Osteocyte (in vitro differentiated cells): Measurements from ENCODE around the gene DOK5. TPM values are rescaled to one million over a fixed set of nuclear protein-coding genes. Genes with fewer than 3 reads are reported as not detected.

Source experiments
- DNase-seq: peaks from one replicate; pipeline ENCODE4 v3.0.0; 2021; ENCODE audit warnings: mixed read lengths; ENCODE audit not compliant: unreplicated experiment; ENCODE audit errors: extremely low spot score
- H3K27ac Mint-ChIP-seq: one replicate; pipeline ENCODE4 v1.8.0; 2021; ENCODE audit warnings: mild to moderate bottlenecking, mixed read lengths; ENCODE audit not compliant: unreplicated experiment
- H3K27me3 Mint-ChIP-seq: one replicate; pipeline ENCODE4 v1.8.0; 2021; ENCODE audit warnings: mixed read lengths; ENCODE audit not compliant: unreplicated experiment
- H3K36me3 Mint-ChIP-seq: one replicate; pipeline ENCODE4 v1.8.0; 2021; ENCODE audit warnings: mixed read lengths; ENCODE audit not compliant: unreplicated experiment
- H3K4me1 Mint-ChIP-seq: one replicate; pipeline ENCODE4 v1.8.0; 2021; ENCODE audit warnings: mixed read lengths; ENCODE audit not compliant: unreplicated experiment
- H3K4me3 Mint-ChIP-seq: one replicate; pipeline ENCODE4 v1.8.0; 2021; ENCODE audit warnings: mild to moderate bottlenecking, moderate library complexity, mixed read lengths; ENCODE audit not compliant: unreplicated experiment
- H3K9me3 Mint-ChIP-seq: one replicate; pipeline ENCODE4 v1.8.0; 2021; ENCODE audit warnings: mixed read lengths; ENCODE audit not compliant: unreplicated experiment
- total RNA-seq: library from RNA; stranded (reverse); gene quantifications from 2 replicates; pipeline ENCODE4 v1.2.1, GENCODE V29; 2021
- TF ChIP-seq, protein P1 (sequence below): fragments of 200-600 bp; sonication (generic); IDR thresholded peaks from 2 replicates; pipeline ENCODE4 v1.5.0; 2021; ENCODE audit warnings: antibody characterized with exemption, mild to moderate bottlenecking, moderate library complexity

Gene DOK5
- total RNA-seq, 1 donor from 2014 or later, result 7.4 TPM

DNA sequence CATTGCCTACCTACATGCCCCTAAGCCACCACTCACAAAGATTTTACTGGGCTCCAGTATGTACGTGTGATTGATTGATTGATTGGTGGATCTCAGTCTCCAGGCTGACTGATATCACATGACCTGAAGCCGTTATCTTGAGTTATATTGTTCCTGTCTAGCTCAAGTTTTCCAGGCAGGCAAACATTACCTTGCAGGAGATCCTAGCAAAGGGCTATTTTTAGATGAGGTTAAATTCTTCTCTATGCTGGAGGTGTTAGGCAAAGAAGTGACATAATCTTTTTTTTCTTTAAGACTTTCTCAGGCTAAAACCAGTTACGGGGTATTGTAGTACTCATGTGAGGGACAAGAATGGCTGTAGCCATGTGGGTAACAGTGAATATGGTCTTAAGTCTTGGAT is 125.2 kb downstream of the DOK5 start:
- H3K36me3 Mint-ChIP-seq, result no peaks in the 10 kb centered on the region
- no peaks in the 10 kb centered on the region for H3K27me3 Mint-ChIP-seq
- DNase-seq, result no peak
- TF ChIP-seq, protein P1, sequence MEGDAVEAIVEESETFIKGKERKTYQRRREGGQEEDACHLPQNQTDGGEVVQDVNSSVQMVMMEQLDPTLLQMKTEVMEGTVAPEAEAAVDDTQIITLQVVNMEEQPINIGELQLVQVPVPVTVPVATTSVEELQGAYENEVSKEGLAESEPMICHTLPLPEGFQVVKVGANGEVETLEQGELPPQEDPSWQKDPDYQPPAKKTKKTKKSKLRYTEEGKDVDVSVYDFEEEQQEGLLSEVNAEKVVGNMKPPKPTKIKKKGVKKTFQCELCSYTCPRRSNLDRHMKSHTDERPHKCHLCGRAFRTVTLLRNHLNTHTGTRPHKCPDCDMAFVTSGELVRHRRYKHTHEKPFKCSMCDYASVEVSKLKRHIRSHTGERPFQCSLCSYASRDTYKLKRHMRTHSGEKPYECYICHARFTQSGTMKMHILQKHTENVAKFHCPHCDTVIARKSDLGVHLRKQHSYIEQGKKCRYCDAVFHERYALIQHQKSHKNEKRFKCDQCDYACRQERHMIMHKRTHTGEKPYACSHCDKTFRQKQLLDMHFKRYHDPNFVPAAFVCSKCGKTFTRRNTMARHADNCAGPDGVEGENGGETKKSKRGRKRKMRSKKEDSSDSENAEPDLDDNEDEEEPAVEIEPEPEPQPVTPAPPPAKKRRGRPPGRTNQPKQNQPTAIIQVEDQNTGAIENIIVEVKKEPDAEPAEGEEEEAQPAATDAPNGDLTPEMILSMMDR, result no peak
- no peak overlapping the region for H3K27ac Mint-ChIP-seq
- H3K9me3 Mint-ChIP-seq, result peaks cover 8% of the 10 kb centered on the region
- no peak overlapping the region for H3K4me3 Mint-ChIP-seq
- H3K4me1 Mint-ChIP-seq, result no peaks in the 10 kb centered on the region

DNA sequence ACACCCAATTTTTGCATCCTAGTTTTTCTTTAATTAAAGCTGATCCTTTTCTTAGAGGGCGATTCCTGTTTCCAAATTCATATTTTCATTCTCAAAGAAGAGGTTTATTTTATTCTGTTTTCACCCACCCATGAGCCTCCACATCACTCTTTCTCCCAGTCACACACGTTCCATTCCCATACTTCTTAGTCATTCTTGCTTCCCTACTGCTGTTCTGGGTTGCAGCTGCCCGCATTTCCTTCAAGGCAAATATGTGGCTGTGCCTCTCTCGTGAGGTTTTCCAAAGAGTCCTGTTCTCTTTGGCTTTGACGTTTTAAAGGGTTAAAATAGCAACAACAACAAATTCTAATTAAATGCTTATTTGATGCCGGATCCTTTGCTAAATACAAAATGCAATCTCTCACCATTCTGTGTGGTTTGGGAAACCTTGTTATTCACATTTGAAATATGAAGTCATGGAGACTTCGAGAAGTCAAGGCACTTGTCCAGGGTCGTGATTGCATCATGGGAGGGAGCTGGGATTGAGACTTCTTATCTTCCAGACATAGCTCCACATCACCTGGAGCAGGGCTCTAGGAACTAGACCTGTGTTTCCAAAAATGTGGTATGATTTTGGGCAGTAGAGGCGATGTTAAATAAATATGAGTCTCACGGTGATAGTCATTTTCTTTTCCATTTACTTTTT is 126.6 kb downstream of the DOK5 start:
- no peaks in the 10 kb centered on the region for H3K36me3 Mint-ChIP-seq
- peaks cover 8% of the 10 kb centered on the region for H3K9me3 Mint-ChIP-seq
- TF ChIP-seq, protein P1, result no peak
- H3K27ac Mint-ChIP-seq, result no peak overlapping the region
- no peak for DNase-seq
- H3K4me3 Mint-ChIP-seq, result no peak overlapping the region
- no peaks in the 10 kb centered on the region for H3K4me1 Mint-ChIP-seq
- no peaks in the 10 kb centered on the region for H3K27me3 Mint-ChIP-seq

DNA sequence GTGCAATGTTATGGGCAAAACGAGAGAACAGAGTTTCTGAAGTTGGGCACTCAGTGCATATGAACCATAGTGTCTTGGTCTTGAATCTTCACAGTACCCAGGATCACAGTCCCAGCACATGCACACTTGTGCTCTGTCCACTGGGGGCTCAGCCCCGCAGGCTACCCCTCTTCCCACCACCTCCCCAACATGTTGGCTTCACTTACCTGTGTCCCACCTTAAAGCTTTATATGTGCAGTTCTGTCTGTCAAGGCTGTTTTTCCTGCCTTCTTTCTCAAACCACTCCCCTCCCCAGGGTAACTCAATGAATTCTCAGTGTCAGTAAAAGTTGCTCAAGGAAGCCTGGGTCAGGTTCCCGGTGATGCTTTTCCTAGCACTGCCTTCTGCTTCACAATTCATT is 129.9 kb downstream of the DOK5 start:
- no peak for DNase-seq
- Mint-ChIP-seq H3K27me3 (no peaks in the 10 kb centered on the region), H3K9me3 (no peaks in the 10 kb centered on the region), H3K4me3 (no peak overlapping the region), H3K36me3 (no peaks in the 10 kb centered on the region), H3K4me1 (no peaks in the 10 kb centered on the region), H3K27ac (no peak overlapping the region)
- TF ChIP-seq, protein P1, result no peak

DNA sequence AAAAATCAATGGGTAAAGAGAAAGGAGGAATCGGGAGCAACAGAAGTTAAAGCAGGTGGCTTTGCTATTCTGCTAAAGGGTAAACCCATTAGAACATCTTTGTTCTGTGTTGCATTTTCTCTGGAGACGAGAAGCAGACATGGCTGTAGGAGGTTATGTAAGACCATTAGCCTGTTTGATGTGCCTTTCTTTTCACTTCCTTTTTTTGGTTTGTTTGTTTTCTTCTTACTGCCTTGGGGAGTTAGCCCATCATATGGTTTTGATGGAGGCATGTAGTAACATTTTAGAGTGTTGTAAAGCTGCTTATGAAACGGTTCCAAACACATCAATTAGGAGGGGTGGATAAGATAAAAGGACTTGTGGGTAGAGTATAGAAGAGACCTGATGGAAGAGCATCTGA is 131.0 kb downstream of the DOK5 start:
- no peak overlapping the region for H3K27ac Mint-ChIP-seq

DNA sequence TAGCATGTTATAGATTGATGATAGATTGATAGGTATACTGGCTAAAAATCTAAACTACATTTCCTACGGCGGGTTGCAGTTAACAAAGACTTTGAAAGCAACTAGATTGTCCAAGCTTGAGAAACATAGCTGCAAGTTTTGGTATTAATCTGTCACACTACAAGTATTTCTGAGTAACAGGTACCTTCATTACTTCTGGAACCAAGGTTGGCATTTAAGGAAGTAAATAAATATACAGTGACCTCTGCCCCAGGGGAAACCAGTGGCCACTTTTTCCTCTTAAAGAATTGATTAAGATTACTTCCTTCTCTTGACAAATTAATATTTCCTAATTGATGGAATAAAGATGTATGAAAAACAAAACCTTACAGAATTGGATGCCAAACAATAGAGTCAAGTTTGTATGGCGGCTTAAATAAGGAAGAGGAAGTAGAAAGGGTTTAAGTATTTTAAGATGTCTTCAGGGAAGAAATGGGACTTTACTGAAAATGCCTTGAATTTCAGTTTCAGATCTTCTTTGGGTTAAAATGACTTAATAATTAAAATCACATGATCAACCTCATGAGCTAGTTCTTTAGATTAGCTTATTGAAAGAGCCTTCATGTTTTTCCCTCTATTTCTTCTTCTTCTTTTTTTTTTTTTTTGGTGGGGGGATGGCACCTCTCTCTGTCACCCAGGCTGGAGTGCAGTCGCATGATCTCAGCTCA is 132.8 kb downstream of the DOK5 start:
- no peaks in the 10 kb centered on the region for H3K27me3 Mint-ChIP-seq
- H3K9me3 Mint-ChIP-seq, result no peaks in the 10 kb centered on the region
- no peak overlapping the region for H3K27ac Mint-ChIP-seq
- no peak for DNase-seq
- H3K4me3 Mint-ChIP-seq, result no peak overlapping the region
- no peaks in the 10 kb centered on the region for H3K36me3 Mint-ChIP-seq
- peaks cover 5% of the 10 kb centered on the region for H3K4me1 Mint-ChIP-seq
- TF ChIP-seq, protein P1, result no peak

More for the DNA sequence above, 131.0 kb downstream of the DOK5 start:
- TF ChIP-seq, protein P1, result no peak
- no peaks in the 10 kb centered on the region for H3K27me3 Mint-ChIP-seq
- H3K4me3 Mint-ChIP-seq, result no peak overlapping the region
- DNase-seq, result no peak
- H3K4me1 Mint-ChIP-seq, result no peaks in the 10 kb centered on the region
- H3K36me3 Mint-ChIP-seq, result no peaks in the 10 kb centered on the region
- no peaks in the 10 kb centered on the region for H3K9me3 Mint-ChIP-seq
